Stimulated activated CD8-positive, alpha-beta memory T cell treated with anti-CD3 and anti-CD28 coated beads, Interleukin-2, amount 100 ng/mL, for 1 hour (primary cell): Measurements from ENCODE around the gene SH2D1A.
"Not testable (repeated sequence)": the region's sequence is repeated elsewhere in the genome, so short reads cannot be mapped to it uniquely, and the experiment has no call there.

Source experiments
- DNase-seq, 2 donors: peaks; one replicate each; pipeline ENCODE4 v3.0.0-alpha.2; 2020; ENCODE audit warnings: low read depth in 2 of 2

Gene SH2D1A

DNA sequence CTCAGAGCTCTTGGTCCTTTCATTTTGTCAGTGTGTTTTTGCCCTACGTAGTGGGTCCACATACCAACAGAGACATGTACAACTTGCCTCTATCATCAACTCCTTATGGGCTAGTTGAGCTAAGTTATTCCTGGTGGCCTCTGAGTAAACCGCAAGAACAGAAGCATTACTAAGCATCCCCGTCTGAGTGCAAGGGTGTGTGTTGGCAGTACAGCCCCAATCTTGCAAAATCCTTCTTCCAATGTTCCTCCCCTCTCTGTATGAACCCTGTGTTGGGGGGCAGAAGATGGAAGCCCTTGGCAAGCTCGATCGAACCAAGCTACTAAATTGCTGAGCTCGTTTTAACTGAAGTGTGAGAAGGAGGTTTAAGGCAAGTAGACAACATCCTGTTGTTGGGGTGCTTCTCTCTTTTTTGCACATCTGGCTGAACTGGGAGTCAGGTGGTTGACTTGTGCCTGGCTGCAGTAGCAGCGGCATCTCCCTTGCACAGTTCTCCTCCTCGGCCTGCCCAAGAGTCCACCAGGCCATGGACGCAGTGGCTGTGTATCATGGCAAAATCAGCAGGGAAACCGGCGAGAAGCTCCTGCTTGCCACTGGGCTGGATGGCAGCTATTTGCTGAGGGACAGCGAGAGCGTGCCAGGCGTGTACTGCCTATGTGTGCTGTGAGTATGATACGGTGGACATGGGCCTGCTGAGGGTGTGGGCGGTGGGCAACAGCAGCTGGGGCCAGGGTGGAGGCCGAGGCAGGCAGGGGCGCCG, at the start of gene SH2D1A:
Gene SH2D1A (plus strand): TSS at position 447 of the 760 bp plus-strand sequence. CDS start 80 bp downstream, at position 527.
- no peak for DNase-seq

DNA sequence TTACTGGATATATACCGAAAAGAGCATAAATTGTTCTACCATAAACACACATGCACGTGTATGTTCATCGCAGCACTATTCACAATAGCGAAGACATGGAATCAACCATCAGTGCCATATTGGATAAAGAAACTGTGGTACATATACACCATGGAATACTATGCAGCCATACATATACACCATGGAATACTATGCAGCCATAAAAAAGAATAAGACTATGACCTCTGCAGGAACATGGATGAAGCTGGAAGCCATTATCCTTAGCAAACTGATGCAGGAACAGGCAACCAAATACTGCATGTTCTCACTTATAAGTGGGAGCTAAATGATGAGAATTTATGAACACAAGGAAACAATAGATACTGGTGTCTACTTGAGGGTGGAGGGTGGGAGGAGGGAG, 47.0 kb upstream of the SH2D1A start:
- not testable (repeated sequence) for DNase-seq

DNA sequence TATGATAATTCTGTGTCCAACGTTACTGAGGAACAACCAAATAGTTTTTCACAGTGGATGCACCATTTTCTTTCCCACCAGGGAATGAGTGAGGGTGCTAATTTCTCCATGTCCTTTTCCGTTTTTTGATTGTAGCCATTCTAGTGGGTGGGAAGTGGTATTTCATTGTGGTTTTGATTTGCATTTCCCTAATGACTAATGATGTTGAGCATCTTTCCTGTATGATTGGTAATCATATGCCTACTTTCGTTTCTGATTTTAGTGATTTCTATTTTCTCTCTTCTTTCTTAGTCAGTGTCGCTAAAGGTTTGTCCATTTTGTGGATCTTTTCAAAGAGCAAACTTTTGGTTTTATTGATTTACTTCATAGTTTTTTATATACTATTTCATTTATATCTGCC, 46.0 kb upstream of the SH2D1A start:
- no peak for DNase-seq

DNA sequence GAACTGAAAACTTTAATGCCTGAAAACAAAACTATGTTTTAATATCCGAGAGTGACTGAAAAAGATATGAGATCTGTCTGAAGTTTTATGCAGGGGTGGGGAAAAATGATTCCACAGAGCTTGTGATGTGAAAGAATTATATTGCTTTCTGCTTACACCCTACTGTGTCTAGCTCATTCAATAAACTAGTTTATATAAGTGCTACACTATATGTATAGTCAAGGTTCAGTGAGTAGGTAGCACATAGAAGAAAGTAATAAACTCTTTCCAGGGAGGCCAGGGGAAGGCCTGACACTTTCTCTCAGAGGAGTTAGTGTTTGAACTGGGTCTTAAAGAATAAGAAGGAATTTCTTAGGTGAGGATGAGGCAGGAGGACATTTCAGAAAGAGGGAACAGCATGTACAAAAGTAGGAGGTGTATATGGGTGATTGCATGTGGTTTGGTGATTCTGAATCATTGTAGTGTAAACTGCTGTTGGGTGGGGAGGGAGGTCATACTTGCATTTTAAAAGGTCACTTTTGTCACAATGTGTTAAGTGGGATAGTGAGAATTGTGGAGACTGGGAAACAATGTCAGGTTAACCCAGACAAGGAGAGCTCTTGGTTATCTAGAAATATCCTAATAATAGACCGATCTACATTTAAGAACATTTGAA, 39.0 kb upstream of the SH2D1A start:
- DNase-seq, result no peak

DNA sequence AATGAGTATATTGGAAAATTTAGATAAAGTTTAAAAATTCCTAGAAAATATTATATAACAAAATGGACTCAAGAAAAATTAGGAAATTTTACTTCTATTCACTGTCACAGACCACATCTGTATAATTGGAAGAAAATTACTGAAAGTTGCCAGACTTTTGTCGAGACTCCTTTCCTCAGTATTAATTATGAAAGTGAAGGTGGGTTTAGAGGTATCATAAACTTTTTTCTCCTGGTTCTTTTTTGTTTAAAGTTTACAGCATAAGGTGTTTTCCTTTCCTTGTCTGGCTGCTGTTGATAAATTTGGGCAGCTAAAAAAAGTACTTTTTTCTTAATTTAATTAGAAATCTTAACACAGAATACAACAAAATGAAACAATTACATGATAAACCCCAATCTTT, 20.6 kb upstream of the SH2D1A start:
- no peak for DNase-seq

DNA sequence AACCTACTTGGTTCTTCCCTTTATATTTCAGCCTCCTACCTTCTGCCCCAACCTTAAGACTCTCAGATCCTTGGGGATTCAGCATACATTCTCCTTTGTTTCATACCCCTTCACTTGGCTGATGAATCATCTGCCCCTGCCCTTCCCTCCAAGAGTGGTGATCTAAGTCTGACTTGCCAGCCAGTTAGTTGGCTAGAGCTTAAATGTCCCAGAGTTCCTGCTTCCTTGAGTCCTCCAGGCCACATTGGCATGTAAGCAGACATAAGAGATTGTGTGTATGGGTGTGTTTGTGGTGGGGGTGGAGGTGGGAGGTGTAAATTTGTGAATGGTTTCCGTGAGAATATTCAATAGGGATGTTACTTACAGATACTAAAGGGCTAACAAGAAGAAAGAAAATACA, 17.6 kb upstream of the SH2D1A start:
- no peak for DNase-seq

DNA sequence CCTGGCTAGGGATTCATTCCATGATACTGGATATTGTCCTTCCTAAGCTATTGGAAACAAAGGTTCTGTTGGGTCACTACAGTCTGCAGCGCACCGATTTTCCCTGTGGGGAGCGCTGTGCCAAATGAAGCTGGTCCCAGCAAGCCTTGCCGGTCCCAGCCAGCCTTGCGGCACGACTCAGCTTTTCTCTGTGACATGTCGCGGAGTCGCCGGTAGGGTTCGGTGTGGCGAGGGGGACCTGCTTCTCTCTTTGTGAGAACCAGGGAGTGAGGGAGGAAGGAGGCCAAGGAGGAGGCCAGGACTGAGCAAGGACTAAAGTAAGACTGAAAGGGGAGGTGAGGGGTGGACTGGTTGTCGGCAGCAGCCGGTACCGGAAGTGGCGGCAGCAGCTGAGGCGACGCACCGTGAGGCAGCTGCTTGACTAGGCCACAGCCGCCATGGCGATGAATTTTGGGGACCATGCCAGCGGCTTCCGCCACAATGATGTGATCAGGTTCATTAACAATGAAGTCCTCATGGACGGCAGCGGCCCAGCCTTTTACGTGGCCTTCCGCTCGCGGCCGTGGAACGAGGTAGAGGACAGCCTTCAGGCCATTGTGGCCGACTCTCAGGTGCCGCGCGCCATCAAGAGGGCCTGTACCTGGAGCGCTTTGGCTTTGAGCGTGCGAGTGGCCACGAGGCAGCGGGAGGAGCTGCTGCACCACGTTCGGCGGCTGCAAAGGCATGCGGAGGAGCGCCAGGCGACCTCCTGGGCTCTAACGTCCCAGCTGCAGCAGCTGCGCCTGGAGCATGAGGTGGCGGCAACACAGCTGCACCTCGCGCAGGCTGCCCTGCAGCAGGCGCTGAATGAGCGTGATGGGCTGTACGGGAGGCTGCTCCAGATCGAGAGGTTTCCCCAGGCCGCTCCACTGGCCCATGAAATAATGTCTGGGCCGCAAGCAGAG, 13.6 kb upstream of the SH2D1A start, which contains the start of gene TEX13D:
Gene TEX13D (plus strand): TSS at position 180 of the 944 bp plus-strand sequence. CDS start 258 bp downstream, at position 438.
- DNase-seq, result no peak

DNA sequence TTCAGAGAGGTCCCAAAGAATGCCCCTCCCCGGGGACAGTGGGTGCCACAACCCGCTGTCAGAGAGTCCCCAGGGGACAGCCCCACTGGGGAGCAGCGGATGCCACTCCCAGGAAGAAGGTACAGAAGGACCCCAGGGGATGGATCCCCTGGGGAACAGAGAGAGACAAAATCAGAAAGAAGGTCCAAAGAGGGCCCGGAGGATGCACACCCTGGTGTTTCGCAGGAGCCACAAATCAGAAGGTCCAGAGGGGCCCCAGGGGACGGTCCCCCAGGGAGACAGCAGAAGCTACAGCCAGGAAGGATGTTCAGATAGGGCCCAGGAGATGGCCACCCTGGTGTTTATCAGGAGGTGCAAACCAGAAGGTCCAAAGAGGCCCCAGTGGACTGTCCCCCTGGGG, 12.5 kb upstream of the SH2D1A start:
- DNase-seq, result no peak

DNA sequence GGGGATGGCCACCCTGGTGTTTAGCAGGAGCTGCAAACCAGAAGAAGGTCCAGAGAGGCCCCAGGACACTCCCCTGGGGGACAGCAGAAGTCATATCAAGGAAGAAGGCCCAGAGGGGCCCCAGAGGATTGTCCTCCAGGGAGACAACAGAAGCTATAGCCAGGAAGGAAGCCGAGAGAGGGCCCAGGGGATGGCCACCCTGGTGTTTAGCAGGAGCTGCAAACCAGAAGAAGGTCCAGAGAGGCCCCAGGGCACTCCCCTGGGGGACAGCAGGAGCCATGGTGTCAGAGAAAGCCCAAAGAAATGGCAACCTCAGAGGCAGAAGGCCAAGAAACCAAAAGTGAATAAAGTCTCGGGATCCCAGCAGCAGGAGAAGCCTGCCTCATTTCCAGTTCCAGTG, 11.8 kb upstream of the SH2D1A start:
- DNase-seq, result not testable (repeated sequence)

DNA sequence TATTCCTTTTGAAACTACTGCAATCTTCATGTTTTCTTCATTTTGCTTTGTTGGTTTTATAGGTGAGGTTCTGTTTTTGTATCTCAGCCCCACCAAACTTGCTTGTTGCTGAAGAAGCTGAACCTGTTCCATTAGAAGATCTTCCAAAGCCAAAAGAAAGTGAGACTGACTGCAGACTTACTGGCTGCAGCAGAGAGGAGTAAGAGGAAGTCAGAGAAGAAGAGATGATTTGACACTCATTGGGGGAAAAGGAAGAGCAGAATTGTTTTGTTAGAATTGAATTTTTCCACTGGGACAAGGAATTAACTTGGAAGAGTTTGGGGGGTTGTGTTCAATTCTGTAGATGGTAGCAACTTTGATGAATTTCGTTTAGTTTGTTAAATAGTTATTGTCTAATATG, 10.8 kb upstream of the SH2D1A start:
- DNase-seq, result no peak

DNA sequence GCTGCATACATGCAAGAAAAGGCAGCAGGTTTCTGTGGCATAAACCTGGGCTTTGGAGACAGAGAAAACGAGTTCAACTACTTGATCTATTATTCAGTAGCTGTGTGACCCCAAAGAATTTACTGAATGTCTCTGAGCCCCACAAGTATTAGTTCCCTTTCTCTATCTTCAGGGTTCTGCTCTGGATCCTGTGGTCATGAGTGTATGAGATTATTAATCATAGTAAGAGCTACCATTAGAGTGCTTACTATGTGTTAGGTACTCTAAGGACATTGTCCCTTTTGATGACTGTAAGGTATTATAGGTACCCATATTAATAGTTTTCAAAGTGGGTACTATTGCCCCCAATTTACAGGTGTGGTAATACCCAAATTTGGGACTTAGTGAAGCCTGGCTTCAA, 8.4 kb upstream of the SH2D1A start:
- no peak for DNase-seq

DNA sequence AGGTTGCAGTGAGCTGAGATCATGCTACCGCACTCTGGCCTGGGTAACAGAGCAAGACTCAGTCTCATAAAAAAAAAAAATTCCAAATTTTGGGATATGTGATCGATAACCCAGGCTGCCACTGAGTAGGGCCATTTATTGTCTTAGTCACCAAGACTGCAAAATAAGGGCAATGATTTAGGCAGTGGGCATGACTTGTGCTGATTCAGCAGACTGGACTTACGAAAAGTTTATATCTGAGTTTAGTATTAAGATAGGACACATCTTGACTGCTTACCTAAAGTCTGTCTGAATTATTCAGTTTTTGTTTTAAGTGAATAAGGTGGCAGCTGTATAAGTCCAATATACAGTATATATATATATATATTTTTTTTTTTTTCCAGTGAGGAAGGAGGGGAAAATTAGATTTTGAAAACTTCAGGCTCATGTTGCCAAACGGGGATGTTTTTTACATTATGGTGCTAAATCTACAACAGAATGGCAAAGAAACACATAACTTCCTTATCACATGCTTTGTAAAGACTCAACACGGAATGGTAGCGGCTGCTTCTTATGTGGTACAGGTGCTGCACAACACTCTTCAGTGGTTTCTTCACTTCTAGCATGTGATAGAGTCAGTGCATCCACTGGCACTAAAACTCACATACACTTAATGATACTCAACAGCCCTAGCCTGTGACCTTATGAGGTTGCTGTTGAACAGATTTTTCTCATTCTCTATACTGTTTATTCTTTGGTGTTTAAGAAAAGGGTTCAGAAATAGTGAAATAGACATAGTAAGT, 7.4 kb upstream of the SH2D1A start:
- no peak for DNase-seq

DNA sequence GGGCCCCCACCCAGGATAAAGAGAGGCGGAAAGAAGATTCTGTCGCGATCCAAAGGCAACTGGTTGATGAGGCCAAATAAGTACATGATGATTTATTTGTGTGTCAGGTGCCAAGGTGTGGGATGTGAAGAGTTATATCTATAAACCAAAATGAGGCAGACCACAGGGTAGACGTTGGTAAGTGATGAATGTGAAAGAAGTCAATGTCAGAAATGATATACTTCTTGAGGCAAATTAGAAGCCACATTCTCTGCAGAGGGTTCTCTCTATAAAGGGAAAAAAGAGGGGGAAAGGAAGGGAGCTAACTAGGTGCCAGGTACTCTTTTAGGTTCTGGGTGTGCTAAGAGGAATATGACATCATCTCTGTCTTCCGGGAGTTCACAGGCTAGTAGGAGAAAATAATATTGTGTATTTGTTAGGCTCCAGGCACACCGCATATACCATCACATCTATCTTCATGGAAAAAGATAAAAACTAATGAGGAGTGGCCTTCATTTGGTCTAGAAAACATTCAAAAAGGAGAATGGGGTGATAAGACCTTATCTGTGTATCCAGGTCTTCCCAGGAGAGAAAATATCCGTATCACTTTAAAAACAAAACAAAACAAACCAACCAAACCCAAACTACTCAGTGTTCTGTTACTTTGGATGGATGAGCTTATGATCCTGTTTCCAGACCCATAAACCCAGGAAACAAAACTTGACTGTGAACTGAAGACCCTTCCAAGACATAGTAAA, 4.8 kb upstream of the SH2D1A start:
- DNase-seq, result no peak

DNA sequence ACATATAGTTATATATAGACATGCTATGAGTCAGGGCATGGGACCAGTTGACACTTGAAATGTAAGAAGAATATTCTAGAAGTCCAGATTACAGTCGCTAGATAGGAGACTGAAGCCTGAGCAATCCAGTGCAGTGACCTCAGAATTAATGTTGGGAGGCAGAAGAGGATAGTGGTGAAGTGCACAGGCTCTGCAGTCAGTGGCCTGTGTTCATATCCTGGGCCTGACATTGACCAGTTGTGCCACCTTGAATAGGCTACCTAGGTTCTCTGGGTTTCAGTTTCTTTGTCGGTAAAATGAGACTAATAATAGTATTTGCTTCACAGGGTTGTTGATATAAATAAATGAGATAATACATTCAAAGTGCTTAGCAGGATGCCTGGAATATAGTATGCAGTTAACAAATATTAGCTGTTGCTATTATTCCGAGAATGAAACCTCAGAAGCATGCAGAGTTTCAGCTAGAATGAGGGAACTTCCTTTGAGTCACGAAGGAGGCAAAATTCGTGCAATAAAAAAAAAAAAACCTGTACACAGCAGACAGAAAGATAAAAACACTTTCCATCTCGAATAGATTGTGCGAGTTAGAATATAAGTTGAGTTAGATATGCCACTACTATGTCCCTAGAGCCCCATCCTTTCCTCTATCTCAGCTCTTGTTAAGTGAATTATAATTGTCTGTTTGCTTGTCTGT, 4.0 kb upstream of the SH2D1A start:
- DNase-seq, result no peak

DNA sequence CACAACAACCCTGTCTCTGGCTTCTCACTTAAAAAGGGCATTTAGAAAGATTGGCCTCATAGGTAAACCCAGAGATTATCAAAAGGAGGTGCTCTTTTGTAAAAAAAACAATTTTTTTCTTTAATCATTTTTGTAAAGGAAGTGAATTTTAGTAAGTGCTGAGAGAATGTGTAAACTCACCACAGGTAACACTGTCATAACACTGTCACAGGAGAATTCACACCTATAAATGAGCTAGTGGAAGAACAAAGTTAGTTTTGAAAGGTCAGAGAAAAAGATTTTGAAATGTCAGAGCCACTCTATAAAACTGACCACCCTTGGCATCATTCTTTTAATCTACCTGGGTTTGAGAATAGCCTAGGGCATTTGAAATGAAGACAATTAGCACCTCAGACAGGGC, 3.3 kb upstream of the SH2D1A start:
- no peak for DNase-seq

DNA sequence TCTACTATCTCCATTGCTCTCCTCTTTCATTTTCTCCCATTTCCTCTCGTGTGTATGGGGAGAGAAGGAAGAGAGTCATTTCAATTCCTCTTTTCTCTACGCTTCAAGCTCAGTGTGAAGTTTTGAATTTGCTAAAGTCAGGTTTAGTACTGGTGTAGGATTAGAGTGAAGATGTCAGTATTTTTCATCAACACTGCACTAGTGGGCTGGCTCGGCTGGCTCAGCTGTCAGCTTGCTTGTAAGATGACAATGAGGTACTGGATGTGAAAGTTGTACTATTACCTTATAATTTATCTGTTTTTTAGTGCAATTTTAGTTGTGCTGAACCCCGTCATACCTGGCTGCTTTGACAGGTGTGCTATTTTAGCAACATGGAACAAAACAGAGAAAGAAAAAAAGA, 2.1 kb upstream of the SH2D1A start:
- DNase-seq, result no peak

DNA sequence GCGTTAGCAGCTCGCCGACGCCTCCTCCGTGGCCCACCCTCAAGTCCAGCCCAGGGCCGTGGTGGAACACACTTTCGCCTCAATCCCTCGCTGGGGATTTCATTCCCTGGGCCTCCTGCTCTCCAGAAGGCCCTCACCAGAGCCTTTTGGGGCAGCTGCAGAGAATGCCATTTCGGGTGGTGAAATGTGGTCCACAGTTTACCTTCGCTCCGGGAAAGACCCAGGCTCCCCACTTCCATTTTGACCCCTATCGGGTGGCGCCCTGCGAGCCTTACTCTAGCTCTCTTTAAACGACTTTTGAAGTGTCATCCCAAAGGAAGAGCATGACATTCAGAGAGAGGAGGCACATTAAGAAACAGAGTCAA, 496 bp downstream of the SH2D1A start:
- DNase-seq, result no peak

DNA sequence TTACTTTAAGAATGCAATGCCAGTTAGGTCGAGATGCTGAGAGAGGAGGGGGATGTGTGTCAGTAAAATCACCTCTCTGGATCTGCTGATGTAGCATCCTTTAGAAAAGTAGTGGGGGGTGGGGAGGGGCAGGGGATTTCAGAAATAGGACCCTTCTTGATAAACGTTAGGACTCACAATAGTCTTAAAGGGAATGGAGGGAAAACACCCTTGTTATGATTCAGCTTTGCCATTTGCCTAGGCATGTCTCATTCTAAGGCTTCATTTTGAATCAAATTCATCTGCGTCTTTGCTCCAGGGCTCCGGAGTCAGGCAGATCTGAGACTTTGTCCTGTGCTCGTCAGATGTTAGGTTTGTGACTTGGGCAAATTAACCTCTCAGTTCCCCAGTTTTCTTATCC, 879 bp downstream of the SH2D1A start:
- DNase-seq, result no peak

DNA sequence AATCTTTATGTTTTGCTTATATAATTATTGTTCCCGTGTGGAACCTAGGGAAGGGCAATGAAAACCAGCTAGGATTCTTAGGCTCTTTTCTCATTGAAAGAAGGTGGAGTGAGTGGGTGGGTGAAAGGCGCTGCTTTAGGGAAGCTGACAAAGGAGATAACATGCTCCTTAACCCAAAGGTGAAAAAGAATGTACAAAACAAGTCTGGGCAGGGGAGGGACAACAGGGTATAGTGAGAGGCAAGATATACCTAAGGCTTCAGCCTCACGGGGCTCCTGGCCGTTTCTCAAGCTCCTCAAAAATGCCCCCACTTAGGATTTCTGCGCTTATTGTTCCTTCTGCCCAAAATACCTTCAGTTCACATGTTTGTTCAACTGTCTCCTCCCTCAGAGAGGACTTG, 1.8 kb downstream of the SH2D1A start:
- no peak for DNase-seq

DNA sequence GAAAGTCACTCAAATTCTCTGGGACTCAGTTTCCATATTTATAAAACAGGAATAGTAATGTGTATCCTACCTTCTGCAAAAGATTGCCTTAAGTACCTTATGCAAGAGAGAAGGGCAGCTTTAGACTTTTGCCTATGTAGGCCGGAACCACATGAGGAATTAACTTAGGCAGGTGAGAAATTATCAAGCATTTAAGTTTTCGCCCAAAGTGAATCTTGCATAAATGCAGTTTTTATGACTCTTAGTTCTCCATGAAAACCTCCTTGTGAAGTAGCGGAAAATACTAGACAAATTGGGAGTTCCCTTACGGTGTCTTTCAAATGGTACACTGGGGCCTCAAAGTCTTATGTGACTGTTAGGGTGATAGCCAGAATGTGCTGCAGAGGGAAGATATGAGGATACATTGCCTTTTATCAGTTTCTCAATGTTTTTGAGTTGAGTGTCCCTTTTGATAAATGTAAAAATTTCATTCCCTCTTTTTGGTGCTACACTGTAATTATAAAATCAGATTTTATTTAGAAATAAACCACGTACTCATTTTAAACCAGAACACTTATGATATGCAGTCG, 2.6 kb downstream of the SH2D1A start:
- DNase-seq, result no peak
